ENCODE data around the gene TICAM2. TPM values are rescaled to one million over a fixed set of nuclear protein-coding genes. Genes with fewer than 3 reads are reported as not detected.

The TICAM2 gene
- total and polyA plus RNA-seq, 8 donors = 1.4 to 9.9 (median 2.4) TPM; not detected in 3

DNA sequence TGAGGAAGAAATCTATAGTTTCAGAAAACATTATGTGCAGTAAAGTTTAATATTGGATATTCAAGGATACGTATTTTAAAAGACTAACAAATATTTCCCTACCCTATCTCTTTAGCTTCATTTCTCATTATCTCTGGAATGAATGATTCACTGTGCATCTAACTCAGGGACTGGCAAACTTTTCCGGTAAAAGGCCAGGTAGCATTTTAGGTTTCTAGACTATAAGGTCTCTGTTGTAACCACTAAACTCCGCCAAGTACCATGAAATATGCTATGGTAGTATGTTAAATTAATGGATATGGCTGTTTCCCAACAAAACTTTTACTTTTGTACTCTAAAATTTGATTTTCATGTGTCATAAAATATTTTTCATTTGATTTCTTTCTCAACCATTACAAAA, 70.9 kb downstream of the TICAM2 start:
- Histone ChIP-seq H3K27me3 (no peaks in the 10 kb centered on the region), H3K9me3 (no peaks in the 10 kb centered on the region), H3K27ac (peak overlapping the region in 3 of 5 donors; percentile 2 to 50 (median 33)), H3K4me1 (peaks cover 9 to 93% (median 64%) of the 10 kb centered on the region in 4 donors), H3K36me3 (peaks cover 4 to 12% (median 9%) of the 10 kb centered on the region in 4 donors), H3K4me3 (no peak overlapping the region)
- WGBS, 5 donors = 76 to 89% (median 82%) methylated on average over 3 of the region's 3 CpGs
- intact Hi-C loops (cut with DNase I; ENCODE audit: low total_unique reads) = no loop called here
- TF ChIP-seq, protein P1, sequence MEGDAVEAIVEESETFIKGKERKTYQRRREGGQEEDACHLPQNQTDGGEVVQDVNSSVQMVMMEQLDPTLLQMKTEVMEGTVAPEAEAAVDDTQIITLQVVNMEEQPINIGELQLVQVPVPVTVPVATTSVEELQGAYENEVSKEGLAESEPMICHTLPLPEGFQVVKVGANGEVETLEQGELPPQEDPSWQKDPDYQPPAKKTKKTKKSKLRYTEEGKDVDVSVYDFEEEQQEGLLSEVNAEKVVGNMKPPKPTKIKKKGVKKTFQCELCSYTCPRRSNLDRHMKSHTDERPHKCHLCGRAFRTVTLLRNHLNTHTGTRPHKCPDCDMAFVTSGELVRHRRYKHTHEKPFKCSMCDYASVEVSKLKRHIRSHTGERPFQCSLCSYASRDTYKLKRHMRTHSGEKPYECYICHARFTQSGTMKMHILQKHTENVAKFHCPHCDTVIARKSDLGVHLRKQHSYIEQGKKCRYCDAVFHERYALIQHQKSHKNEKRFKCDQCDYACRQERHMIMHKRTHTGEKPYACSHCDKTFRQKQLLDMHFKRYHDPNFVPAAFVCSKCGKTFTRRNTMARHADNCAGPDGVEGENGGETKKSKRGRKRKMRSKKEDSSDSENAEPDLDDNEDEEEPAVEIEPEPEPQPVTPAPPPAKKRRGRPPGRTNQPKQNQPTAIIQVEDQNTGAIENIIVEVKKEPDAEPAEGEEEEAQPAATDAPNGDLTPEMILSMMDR (IDR thresholded peaks at IDR 0.05) = no peak
- TF ChIP-seq POLR2A (IDR thresholded peaks at IDR 0.05) = no peak
- no peak for TF ChIP-seq EP300 (IDR thresholded peaks at IDR 0.05)
- TF ChIP-seq POLR2AphosphoS5 (IDR thresholded peaks at IDR 0.05) = no peak
- no peak for DNase-seq

DNA sequence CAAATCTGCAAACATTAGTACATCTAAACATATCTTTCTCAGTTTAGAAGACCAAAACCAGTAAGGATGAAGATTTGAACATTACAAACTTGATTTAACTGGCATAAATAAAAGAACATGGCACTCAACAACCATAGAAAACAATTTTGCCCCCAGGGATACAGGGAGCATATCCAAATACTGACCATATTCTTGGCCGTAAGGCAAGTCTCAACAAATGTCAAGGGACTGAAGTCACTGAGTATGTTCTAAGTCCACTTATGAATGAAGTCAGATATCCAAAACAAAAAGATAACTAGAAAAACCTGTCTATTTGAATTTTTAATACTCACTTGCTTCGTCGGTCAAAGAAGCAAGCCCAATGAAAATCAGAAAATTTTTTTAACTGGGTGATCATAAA, 71.9 kb downstream of the TICAM2 start:
- H3K36me3 ChIP-seq = peaks cover 0 to 5% (median 2%) of the 10 kb centered on the region in 4 donors
- no peak for TF ChIP-seq EP300 (IDR thresholded peaks at IDR 0.05)
- TF ChIP-seq POLR2AphosphoS5 (IDR thresholded peaks at IDR 0.05) = no peak
- TF ChIP-seq POLR2A (IDR thresholded peaks at IDR 0.05) = no peak
- TF ChIP-seq, protein P1 (IDR thresholded peaks at IDR 0.05) = no peak
- intact Hi-C loops (cut with DNase I; ENCODE audit: low total_unique reads) = no loop called here
- no peak overlapping the region for H3K27ac ChIP-seq
- H3K4me1 ChIP-seq = peaks cover 5 to 92% (median 67%) of the 10 kb centered on the region in 4 donors
- no peaks in the 10 kb centered on the region for H3K9me3 ChIP-seq
- no peak for DNase-seq
- no peaks in the 10 kb centered on the region for H3K27me3 ChIP-seq
- 55 to 92% (median 80%) methylated on average over 3 of the region's 3 CpGs for WGBS, 5 donors
- no peak overlapping the region for H3K4me3 ChIP-seq

Other genes starting within 250 kb of the TICAM2 start
- gene FEM1C, start 57.7 kb downstream of the TICAM2 start, total RNA-seq = 10 to 100 TPM; 20.0 to 55.6 (median 36.8) TPM
- 1 to 10 TPM; 5.9 to 8.1 (median 6.3) TPM for gene FEM1C, start 57.7 kb downstream of the TICAM2 start, polyA plus RNA-seq
- 100 to 1,000 TPM in 2 of 5 donors, 10 to 100 TPM in 2, 1 to 10 TPM in 1; 9.8 to 169 (median 54.3) TPM for gene TMED7, start 23.6 kb upstream of the TICAM2 start, total RNA-seq
- gene TMED7, start 23.6 kb upstream of the TICAM2 start, polyA plus RNA-seq = 10 to 100 TPM; 12.8 to 16.5 (median 13.9) TPM
- 1 to 10 TPM in 1 of 5 donors, not detected in 4; 6.1 TPM for gene CDO1, start 214.2 kb upstream of the TICAM2 start, total RNA-seq
- gene CDO1, start 214.2 kb upstream of the TICAM2 start, polyA plus RNA-seq = 1 to 10 TPM; 1.0 to 8.6 (median 1.8) TPM
- 10 to 100 TPM; 15.2 to 73.3 (median 44.5) TPM for gene ATG12, start 239.1 kb upstream of the TICAM2 start, total RNA-seq
- 10 to 100 TPM; 21.0 to 46.7 (median 30.3) TPM for gene ATG12, start 239.1 kb upstream of the TICAM2 start, polyA plus RNA-seq
- gene AP3S1, start 239.5 kb upstream of the TICAM2 start, total RNA-seq = 10 to 100 TPM in 4 of 5 donors, 1 to 10 TPM in 1; 6.4 to 81.9 (median 19.8) TPM
- gene AP3S1, start 239.5 kb upstream of the TICAM2 start, polyA plus RNA-seq = 100 to 1,000 TPM in 1 of 3 donors, 10 to 100 TPM in 2; 49.5 to 107 (median 97.6) TPM

All from stomach (tissue), 9 donors.